Skin of body (tissue), 3 donors: ENCODE results near the gene SLF2. TPM values are rescaled to one million over a fixed set of nuclear protein-coding genes. Genes with fewer than 3 reads are reported as not detected.

Experiments
- DNase-seq: peaks from one replicate; lab custom pipeline; 2025; lab: John Stamatoyannopoulos, UW
- small RNA-seq: library from RNA; depleted of rRNA; stranded (forward); fragments of <200 nt; gene quantifications from one replicate; pipeline ENCODE3, GENCODE V24; 2014; ENCODE audit warnings: low replicate concordance
- total RNA-seq: library from RNA; depleted of rRNA; stranded (reverse); fragments of >200 nt; gene quantifications from one replicate; pipeline ENCODE4 v1.2.3, GENCODE V29; 2014

The SLF2 gene
- total RNA-seq, 1 donor from 2014 or later = 37.9 TPM

DNA sequence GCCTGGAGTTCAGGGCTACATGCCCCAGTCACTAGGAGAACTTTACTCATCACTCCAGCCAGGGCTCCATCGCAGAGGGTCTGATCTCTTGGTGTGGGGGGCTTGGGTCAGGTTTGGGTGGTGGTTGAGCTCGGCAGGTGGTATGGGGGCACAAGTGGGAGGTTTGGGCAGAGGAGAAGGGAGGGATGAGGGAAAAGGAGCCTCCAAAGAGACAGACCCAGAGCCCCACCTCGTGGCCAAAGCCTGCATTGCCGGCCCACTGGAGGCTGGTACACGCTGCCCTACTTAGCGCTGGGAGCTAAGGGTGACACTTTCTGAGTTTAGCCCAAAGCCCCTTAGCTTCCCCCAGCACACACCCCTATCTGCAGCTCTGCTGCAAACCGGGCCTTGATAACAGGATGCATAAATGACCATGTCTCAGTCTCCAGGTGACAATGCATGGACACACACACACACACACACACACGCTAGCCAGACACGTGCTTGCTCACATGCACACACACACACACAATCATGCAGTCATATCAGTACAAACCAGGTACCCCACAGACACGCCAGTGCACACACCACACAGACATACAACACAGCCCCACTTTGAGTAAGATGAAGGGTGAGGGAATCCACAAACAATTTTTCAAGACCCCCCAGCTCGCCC, 101.6 kb downstream of the SLF2 start:
- peak; percentile 46 for DNase-seq

Small RNA genes within 50 kb of the gene (small RNA-seq; reads per million reads assigned to genes)
- not detected for gene MIR608
- gene RF00019 = not detected

Other genes with a start within 250 kb of the SLF2 start
- gene PAX2, start 167.4 kb upstream of the SLF2 start, total RNA-seq = not detected
- 1.9 TPM for gene SEMA4G, start 56.5 kb downstream of the SLF2 start, total RNA-seq
- 32.3 TPM for gene MRPL43, start 74.5 kb downstream of the SLF2 start, total RNA-seq
- 4.1 TPM for gene TWNK, start 74.6 kb downstream of the SLF2 start, total RNA-seq
- gene LZTS2, start 86.8 kb downstream of the SLF2 start, total RNA-seq = 32.7 TPM
- gene PDZD7, start 118.2 kb downstream of the SLF2 start, total RNA-seq = 1.2 TPM
- gene SFXN3, start 118.3 kb downstream of the SLF2 start, total RNA-seq = 34.4 TPM
- gene KAZALD1, start 149.0 kb downstream of the SLF2 start, total RNA-seq = 17.7 TPM
- gene TLX1, start 218.3 kb downstream of the SLF2 start, total RNA-seq = not detected